HL-60/S4 treated with phorbol 12-myristate 13-acetate at 8.2 ng/mL for 4 days and 3 days (cell line): ENCODE results near the gene OSTC.

ENCODE experiments used
- in situ Hi-C: fragments of 300-500 bp; cut with MboI; formaldehyde crosslinking; loops from 2 replicates; pipeline ENCODE4 v1.15.0; 2022; ENCODE audit warnings: low sequenced_read_pairs

OSTC gene

DNA sequence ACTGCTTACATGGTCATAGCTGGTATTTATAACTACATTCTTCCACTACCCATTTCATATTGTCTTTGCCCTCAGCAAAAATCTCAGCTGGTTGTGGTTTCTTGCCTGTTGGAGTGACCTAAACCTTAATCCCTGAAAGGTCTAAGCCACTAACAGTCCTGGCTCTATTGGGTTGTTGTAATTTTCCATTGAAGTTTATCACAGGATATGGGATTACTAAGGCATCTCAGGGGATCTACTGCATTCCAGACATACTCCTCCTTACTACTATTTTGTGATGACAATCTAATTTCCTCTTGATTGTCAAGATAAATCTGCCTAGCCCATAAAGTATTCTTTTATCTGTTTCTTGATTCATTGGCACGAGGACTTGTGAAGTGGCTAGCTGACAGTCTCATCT, 6.2 kb upstream of the OSTC start:
- in situ Hi-C loops: no loop called here

DNA sequence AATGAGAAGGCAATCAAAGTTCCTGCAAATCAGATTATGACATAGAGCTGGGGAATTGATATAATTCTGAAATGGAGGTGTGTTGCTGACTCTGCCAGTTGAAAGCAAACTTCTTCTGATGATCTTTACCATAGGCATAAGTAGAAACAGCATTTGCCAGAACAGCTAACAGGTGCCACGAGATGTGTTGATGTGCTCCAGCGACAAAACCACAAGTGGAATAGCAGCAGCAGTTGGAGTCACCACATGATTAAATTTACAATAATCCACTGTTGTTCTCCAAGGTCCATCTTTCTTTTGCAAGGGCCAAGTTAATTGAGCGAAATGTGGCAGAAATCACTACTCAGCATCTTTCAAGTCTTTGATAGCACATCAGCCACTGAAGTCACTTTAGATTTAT, 3.7 kb upstream of the OSTC start:
- in situ Hi-C loops: no loop called here

DNA sequence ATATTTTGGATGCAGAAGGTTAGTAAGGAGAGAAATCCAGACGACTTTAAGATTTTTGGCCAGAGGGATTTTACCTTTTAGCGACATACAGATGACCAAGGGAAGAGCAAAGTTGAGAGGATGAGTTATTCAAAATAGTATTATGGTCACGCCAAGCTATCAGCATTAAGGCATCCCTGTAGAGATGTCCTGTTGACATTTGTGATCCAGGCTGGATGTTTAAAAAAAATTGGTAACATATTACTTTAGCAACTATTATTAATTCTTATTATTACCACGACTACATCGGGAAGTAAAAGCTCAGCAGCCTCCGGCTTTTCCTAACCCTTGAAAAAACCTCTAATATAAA, 562 bp upstream of the OSTC start:
- in situ Hi-C loops: no loop called here

GRCh38 chr4:108651014-108651791, 804 bp downstream of the OSTC start:
- in situ Hi-C loops: no loop called here

GRCh38 chr4:108662629-108663028, 12.2 kb downstream of the OSTC start:
- in situ Hi-C loops: no loop called here

DNA sequence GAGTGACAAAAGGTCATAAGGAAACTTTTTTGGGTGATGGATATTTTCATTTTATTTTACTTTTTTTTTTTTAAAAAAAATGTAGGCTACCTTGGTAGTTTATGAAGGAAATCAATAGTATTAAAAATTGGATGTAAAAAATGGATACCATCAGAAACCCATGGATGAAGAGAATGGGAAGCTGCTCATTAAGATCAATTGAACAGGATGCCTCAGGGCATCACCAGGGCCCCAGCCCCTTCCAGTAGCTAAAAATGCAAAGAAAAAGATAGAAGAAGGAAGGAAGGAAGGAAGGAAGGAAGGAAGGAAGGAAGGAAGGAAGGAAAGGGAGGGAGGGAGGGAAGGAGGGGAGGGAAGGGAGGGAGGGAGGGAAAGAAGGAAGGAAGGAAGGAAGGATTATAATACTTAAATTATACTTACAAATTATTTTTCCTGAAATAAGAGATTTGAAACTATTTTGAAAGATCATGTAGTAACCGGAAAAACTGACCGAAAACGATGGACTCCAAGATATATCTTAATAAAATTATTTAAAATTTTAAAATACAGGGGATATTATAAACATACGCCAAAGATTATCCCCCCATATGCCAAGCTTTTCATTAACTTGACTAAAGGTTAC, 24.1 kb downstream of the OSTC start:
- in situ Hi-C loops: no loop called here

DNA sequence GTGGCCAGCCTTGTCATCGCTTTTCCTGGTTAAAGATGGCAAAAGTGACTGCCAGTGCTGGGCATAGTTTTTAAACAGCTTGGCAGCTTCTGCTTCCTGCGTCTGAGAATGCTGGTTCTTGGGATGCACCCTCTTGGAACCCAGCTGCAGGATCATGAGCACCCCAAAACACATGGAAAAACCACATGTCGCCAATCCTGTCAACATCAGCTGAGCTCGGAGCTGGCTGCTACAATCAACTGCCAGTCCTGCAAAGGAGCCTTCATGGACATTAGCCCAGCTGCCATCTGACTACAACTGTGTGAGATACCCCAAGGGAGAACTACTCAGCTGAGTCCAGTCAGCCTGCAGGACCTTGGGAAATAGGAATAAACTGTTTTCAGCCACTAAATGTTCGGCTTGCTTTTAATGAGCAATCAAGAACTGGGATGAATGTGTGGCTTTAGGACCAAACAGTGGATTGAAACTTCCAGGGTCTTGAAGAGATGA, 31.0 kb downstream of the OSTC start:
- in situ Hi-C loops: no loop called here

GRCh38 chr4:108683479-108683878, 33.1 kb downstream of the OSTC start:
- in situ Hi-C loops: no loop called here

DNA sequence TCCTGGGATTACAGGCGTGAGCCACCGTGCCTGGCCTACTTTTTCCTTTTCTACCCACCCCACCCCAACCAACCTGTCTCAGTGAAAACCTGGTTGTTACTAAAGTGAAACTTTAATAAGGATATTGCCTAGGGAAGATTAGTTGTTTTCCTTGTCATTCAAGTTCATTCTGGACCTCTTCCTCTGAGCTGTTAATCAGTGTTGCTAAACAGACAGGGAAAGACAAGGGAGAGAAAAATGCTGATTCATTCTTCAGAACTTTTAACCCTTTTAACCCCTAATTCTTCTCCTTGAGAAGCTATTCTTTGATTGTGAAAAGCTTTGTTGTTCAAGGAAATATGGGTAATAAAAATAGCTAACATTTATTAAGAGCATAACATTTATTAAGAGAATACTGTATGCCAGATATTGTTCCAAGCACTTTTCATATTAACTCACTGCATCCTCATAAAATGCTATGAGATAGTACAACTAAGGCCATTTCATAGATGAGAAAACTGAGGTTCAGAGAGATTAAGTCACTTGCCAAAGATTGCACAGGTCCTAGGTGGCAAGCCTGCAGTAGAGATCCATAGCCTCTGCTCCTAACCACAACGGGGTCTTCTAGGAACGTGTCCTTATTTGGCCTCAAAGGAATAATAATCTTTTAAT, 34.8 kb downstream of the OSTC start:
- in situ Hi-C loops: no loop called here

- in situ Hi-C loops: no loop called here
Observed at GRCh38 chr4:108690738-108691137, 40.3 kb downstream of the OSTC start.

DNA sequence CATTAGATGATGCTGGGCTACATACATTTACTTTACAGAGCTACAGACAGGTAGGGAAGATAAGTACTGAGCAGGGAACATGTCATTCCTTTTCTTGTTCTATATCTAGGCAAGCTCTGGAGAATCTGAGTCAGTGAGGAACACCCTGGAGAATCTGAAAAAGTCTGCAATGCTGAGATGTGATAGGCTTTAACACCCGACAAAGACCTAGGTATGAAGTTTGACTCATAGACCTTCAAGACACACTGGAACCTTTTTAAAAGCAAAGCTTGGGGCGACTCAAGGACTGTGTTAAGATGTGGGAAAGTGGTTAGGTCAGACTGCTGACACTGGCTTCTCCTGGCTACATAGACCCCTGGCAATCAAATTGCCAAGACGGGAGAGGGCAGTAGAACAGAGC, 42.8 kb downstream of the OSTC start:
- in situ Hi-C loops: no loop called here

DNA sequence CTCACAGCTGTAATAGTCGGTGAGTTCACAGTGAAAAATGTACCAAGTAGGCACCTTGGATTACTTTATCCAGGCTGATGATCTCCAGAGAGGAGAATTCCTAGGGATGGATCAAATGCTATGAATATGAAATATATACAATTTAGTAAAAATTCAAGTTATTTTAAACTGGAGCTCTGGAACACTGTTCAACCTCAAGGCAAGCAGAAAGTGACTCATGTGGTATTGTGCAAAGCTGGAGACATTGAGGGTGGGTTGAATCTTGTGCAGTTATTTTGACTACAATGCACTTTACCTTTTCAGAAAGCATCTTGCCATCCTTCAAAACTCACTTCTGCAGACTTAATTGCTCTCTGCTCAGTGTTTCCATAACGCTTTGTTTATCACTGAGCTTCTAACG, 43.4 kb downstream of the OSTC start:
- in situ Hi-C loops: no loop called here

DNA sequence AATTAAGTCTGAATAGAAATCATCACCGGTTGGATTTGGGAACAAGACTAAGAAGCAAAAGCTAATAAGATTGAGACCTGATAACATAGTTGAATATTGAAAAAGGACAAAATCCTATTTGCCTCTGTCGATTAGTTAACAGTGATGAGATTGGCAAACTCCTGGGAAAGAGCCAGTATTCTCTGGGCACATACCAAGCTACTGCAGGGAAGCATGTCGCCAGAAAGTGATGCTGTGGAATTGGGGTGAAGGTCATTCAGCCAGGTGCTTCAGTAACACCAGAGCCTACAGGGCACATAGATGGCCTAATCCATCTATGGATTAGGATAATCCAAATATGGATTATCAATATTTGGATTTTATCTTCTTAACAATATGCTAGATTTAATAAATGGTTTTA, 44.0 kb downstream of the OSTC start:
- in situ Hi-C loops: no loop called here

GRCh38 chr4:108695062-108695461, 44.7 kb downstream of the OSTC start:
- in situ Hi-C loops: no loop called here

- in situ Hi-C loops: no loop called here
Observed at GRCh38 chr4:108696160-108696559, 45.8 kb downstream of the OSTC start.

GRCh38 chr4:108700081-108700757, 49.8 kb downstream of the OSTC start:
- in situ Hi-C loops: no loop called here

DNA sequence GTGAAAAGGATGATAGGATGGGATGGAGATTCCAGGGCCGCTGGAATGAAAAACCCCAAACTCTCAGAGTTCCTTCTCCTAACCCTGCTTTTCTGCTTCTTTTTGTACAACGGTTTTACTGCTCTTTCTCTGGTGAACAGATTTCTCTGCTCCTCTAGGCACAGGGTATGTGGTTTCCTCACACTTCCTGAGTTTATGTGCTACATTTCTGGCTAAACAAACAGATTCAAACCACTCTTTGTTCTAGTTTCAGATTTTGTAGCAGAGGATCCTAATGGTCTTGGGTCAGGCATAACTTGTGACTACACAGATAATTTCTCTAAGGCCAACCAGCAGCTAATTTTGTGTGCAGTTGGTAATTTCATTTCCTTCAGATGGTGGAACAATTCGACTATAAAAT, 52.6 kb downstream of the OSTC start:
- in situ Hi-C loops: no loop called here

DNA sequence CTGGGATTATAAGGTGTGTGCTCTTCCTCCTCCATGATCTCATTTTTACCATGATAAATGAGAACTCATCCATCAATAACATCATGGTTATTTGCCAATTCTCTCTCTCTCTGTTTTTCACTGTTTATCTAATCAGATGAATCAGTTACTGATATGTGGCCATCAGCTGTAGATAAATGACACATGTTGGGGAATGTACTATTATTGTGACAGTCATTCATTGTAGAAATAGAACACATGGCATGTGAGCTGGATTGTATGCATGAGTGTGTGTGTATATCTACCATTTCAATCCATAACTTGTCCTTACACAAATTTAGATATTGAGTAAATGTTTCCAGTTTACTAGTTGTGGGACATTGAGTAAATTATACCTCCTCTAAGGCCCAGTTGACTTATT, 53.0 kb downstream of the OSTC start:
- in situ Hi-C loops: no loop called here

GRCh38 chr4:108703966-108704365, 53.6 kb downstream of the OSTC start:
- in situ Hi-C loops: no loop called here

GRCh38 chr4:108706289-108706688, 55.9 kb downstream of the OSTC start:
- in situ Hi-C loops: no loop called here

- in situ Hi-C loops: no loop called here
Observed at GRCh38 chr4:108709234-108709633, 58.8 kb downstream of the OSTC start.

DNA sequence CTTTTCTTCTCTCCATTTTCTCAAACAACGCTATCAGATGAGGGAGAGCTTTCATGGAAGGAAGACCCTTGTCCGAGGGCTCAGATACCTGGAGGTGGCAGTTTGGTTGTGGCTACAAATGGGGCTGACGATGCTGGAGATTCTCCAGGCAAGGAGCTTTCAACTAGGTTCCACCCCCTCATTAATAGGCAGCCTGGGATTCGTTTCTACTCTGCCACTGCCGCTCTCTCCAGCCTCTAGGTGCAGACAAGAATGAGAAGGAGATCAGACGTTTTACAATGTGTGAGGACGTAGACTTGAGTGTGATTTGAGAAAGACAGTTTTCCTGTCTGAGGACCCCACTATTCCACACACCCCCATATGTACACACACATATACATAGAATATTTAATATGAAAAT, 59.3 kb downstream of the OSTC start:
- in situ Hi-C loops: no loop called here
